GM12872 (cell line): ENCODE data around the gene DGKB.

Experiments
- TF ChIP-seq, protein P1 (sequence below): IDR thresholded peaks from 3 replicates; pipeline ENCODE4 v1.5.1; 2011; ENCODE audit warnings: low read depth, mild to moderate bottlenecking, low read length, moderate library complexity; ENCODE audit not compliant: insufficient read depth

Gene DGKB

DNA sequence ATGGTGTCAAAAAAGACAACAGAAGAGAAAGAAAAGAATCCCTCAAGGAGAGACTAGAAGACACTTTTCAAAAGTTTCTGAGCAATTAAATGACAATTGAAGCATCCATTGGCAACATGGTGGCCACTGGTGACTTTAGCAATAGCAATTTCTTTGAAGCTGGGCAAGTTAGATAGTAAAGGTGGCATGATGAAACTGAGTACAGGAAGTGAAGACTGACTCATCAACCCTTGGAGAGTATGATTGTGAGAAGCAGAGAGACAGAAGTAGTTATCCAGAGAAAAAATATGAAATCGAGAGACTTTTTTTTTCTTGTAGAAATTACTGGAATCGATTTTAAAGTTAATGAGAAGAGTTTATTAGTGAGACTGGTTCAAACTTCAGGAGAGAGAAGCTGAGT lies 52.5 kb downstream of the DGKB start:
- TF ChIP-seq, protein P1, sequence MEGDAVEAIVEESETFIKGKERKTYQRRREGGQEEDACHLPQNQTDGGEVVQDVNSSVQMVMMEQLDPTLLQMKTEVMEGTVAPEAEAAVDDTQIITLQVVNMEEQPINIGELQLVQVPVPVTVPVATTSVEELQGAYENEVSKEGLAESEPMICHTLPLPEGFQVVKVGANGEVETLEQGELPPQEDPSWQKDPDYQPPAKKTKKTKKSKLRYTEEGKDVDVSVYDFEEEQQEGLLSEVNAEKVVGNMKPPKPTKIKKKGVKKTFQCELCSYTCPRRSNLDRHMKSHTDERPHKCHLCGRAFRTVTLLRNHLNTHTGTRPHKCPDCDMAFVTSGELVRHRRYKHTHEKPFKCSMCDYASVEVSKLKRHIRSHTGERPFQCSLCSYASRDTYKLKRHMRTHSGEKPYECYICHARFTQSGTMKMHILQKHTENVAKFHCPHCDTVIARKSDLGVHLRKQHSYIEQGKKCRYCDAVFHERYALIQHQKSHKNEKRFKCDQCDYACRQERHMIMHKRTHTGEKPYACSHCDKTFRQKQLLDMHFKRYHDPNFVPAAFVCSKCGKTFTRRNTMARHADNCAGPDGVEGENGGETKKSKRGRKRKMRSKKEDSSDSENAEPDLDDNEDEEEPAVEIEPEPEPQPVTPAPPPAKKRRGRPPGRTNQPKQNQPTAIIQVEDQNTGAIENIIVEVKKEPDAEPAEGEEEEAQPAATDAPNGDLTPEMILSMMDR, result no peak

DNA sequence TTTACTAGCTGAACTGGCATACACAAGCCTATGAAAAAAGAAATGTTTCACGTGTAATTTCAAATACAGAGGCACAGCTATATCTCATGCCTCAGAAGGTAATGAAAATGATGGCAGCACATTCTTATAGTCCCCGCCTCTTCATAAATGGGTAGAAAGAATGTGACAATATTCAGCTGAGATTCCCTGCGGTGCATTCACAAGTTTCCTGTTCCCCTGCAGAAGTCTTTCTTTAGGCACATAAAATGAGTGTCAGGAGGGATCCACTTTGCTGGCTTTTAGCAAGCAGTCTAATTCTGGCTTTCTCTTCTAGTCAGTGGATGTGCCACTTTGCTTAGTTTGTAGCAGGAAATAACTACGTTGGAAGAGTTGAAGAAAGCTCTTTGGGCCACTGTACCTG lies 56.1 kb downstream of the DGKB start:
- TF ChIP-seq, protein P1, result no peak

DNA sequence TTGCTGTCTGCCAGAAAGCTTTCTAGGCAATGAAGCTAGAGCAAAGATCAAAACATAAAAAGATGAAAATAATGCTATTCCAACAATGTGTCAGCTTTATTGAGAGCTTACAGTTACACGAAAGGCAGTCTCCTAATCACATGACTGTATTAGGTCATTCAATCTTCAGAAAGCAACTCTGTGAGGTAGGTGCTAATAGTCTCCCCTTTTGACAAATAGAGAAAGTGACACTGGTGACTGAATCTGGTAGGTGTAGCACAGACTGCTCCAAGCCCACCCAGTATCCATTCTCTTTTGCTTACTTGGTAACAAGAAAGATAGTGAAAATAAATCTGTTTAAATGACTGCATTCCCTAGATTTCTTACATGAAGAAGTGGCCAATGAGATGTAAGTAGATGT lies 58.8 kb downstream of the DGKB start:
- TF ChIP-seq, protein P1, result no peak

DNA sequence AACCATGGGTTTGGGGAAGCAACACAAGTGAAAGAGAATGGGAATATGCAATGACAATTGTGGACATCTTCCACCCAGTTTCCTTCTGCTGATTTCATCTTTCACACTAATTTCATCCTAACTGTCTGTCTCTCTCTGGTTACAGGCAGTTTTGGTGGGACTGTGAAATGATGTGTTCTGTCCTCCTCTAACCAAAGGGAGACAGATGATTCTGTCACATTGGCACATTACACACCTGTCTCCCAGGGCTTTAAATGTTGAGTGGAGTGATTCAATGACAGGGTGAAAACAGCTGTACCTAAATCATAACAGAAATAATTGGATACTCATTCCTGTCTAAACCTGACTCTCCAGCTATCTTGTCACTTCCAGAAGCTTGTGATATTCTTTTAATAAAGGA lies 60.0 kb downstream of the DGKB start:
- TF ChIP-seq, protein P1, result no peak

DNA sequence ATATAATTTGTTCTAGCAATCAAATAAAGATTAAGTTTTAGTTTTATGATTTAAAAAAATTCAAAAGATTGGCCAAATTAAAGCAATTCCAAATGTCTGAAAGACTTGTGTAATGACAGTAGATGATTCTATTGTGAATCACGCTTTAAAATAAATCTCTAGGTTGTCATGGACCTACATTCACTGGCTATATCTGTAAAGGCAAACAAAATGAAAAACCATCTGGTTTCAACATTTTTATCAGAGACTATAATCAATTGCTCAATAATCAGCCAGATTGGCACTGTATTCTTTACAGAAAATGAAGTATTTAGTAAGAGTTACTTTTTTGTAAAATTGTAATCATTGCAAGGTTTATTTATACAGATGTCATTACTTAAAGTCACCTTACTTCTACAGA lies 60.7 kb downstream of the DGKB start:
- TF ChIP-seq, protein P1, result no peak

DNA sequence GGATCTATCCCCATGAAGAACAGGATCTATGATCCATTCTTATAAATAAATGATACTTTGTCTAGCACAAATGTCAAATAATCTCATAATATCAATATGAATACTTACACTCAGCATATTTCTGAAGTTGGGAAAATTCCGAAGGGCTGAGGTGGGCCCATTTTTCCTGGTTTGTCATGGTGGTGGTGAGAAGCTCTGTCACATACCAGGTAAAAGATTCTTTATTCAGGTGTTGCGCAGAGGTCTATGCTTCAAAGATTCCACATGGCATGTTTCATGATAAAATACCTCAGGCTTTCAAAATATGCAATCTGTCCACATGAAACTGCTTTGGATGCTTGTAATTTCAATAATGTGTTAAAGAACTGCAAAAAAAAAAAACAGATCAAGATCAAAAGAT lies 61.5 kb downstream of the DGKB start:
- TF ChIP-seq, protein P1, result no peak

DNA sequence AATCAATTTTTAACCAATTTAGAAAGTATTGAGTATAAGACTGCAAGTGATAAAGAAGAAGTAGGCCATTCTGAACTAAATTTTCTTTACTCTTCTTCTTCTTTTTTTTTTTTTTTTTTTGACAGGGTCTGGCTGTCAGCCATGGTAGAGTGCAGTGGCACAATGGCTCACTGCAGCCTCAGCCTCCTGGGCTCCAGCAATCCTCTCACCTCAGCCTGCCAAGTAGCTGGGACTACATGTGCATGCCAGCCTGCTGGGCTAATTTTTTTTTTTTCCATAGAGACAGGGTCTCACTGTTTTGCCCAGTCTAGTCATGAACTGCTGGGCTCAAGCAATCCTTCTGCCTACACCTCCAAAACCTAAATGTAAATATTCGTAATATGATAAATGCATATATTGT lies 63.2 kb downstream of the DGKB start:
- TF ChIP-seq, protein P1, result no peak

DNA sequence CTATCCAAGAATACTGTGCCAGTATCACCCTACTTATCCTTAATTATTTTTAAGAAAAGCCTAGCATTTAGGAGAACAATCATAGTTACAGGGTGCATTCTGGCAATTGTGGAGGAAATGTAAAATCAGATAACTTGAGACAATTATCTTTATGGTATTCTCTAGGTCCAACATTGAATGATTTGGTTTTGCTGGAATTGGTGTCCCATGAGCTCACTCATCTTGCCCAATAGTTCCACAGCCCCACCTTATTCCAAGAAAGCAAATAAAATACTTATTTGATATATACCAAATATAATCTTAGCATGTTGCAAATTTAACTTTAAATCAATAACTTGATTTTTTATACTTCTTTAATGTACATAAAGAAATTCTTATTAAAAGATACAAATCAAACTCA lies 65.3 kb downstream of the DGKB start:
- TF ChIP-seq, protein P1, result no peak
